ENCODE data around the gene SLC7A10. TPM values are rescaled to one million over a fixed set of nuclear protein-coding genes. Genes with fewer than 3 reads are reported as not detected.
"Not testable (repeated sequence)": the region's sequence is repeated elsewhere in the genome, so short reads cannot be mapped to it uniquely, and the experiment has no call there.

The SLC7A10 gene
- total RNA-seq, 2 experiments from 2014 or later, result not detected

DNA sequence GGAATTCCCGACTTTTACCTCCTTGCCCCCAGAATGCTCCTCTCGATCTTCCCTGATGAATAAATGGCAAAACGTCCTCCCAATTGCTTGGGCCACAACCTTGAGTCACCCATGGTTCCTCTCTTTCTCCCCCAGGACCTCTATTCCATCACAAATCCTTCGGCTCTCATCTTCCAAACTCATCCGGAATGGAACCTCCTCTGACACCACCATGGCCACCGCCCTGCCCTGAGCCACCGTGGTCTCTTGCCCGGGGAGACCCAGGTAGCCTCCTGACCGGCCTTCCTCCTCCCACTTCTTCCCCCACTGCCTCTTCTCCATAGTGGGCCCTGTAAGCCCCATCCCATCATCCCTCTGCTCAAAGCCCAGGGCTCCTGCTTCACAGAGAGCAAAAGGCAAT, 4.9 kb downstream of the SLC7A10 start:
- Mint-ChIP-seq H3K27me3 (peaks cover 22% of the 10 kb centered on the region), H3K4me1 (peaks cover 2% of the 10 kb centered on the region), H3K4me3 (no peak overlapping the region), H3K27ac (no peak overlapping the region), H3K36me3 (ENCODE audit: low read depth) (no peaks in the 10 kb centered on the region), H3K9me3 (ENCODE audit: low read depth) (no peaks in the 10 kb centered on the region)
- DNase-seq, result no peak
- CTCF ChIA-PET, result interaction anchor here (0.6 kb wide), 1 partner anchor 21 kb away, joined by 3 read pairs; no protein-coding TSS in a partner anchor
- POLR2A ChIA-PET, result no interaction called here
- intact Hi-C loops (cut with DNase I, micrococcal nuclease), result no loop called here
- ATAC-seq, result no peak

- peaks cover 21% of the 10 kb centered on the region for H3K27me3 Mint-ChIP-seq
- no peaks in the 10 kb centered on the region for H3K9me3 Mint-ChIP-seq (ENCODE audit: low read depth)
- no peaks in the 10 kb centered on the region for H3K36me3 Mint-ChIP-seq (ENCODE audit: low read depth)
- ATAC-seq (no peak), DNase-seq (no peak)
- intact Hi-C loops (cut with DNase I, micrococcal nuclease), result no loop called here
- no peak overlapping the region for H3K4me3 Mint-ChIP-seq
- H3K4me1 Mint-ChIP-seq, result peaks cover 2% of the 10 kb centered on the region
- no peak overlapping the region for H3K27ac Mint-ChIP-seq
- POLR2A ChIA-PET, result no interaction called here
- CTCF ChIA-PET, result no interaction called here
These were observed 5.5 kb downstream of the SLC7A10 start for GRCh38 chr19:33220115-33220514.

DNA sequence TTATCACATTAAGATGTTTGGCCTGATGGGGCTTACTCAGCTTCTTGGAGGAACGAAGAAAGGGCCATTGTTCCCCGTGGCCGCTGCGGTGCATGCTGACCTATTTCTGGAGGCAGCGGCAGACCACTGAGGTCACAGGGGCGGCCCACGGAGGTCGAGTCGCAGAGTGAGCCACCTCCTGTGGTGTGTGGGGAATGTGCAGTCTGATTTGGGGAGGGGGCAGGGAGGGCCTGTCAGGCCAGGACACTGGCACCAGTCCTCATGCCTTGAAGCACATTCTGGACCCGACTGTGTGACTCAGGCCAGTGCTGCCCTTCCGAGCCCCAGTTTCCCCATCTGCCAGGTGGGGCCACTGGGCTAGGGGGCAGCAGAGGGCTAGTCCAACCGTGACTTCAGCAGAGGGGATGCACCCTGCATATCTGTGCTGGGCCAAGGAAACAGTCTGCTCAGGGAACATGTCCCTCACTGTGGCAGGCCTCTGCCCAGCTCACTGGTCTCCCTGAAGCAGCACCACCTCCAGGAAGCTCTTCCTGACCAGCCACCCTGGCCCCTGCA, 6.3 kb downstream of the SLC7A10 start:
- Mint-ChIP-seq H3K4me1 (no peaks in the 10 kb centered on the region), H3K4me3 (no peak overlapping the region), H3K36me3 (ENCODE audit: low read depth) (no peaks in the 10 kb centered on the region), H3K9me3 (ENCODE audit: low read depth) (no peaks in the 10 kb centered on the region), H3K27me3 (peaks cover 15% of the 10 kb centered on the region), H3K27ac (no peak overlapping the region)
- ChIA-PET CTCF (no interaction called here), POLR2A (no interaction called here)
- ATAC-seq (no peak), DNase-seq (no peak)
- intact Hi-C loops (cut with DNase I, micrococcal nuclease), result no loop called here

DNA sequence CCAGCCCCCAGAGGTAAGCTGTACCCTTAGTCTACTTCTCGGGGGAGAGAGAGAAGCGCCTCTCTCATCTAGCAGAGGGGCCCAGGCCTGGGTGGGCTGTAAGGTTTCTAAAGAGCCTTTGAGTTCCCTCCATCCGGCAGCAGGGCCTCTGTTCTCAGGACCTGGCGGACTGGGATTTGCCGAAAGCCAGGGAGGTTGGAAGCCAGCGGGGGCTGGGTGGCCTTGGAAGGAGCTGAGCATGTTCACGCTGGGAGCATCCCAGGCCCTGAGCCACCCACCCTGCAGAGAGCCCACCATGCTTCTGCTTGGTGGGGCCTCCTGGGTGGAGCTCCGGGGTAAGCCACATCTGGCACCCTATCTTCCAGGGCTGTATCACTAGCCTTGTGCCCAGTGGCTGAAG, 7.8 kb downstream of the SLC7A10 start:
- no peak for DNase-seq
- ATAC-seq, result no peak
- Mint-ChIP-seq H3K36me3 (ENCODE audit: low read depth) (no peaks in the 10 kb centered on the region), H3K27me3 (peaks cover 10% of the 10 kb centered on the region), H3K4me1 (no peaks in the 10 kb centered on the region), H3K27ac (no peak overlapping the region), H3K4me3 (no peak overlapping the region), H3K9me3 (ENCODE audit: low read depth) (no peaks in the 10 kb centered on the region)
- CTCF ChIA-PET, result interaction anchor here (0.6 kb wide), 1 partner anchor 242 kb away, joined by 3 read pairs; no protein-coding TSS in a partner anchor
- POLR2A ChIA-PET, result no interaction called here
- intact Hi-C loops (cut with DNase I, micrococcal nuclease), result no loop called here

- Mint-ChIP-seq H3K27ac (no peak overlapping the region), H3K9me3 (ENCODE audit: low read depth) (no peaks in the 10 kb centered on the region), H3K27me3 (peaks cover 5% of the 10 kb centered on the region), H3K4me1 (no peaks in the 10 kb centered on the region), H3K36me3 (ENCODE audit: low read depth) (no peaks in the 10 kb centered on the region), H3K4me3 (no peak overlapping the region)
- POLR2A ChIA-PET, result no interaction called here
- intact Hi-C loops (cut with DNase I, micrococcal nuclease), result no loop called here
- ATAC-seq, result no peak
- DNase-seq, result no peak
- CTCF ChIA-PET, result no interaction called here
These were observed 9.3 kb downstream of the SLC7A10 start for GRCh38 chr19:33216198-33216830.

GRCh38 chr19:33215438-33216197, 10.0 kb downstream of the SLC7A10 start:
- H3K27ac Mint-ChIP-seq, result no peak overlapping the region
- H3K36me3 Mint-ChIP-seq (ENCODE audit: low read depth), result no peaks in the 10 kb centered on the region
- H3K27me3 Mint-ChIP-seq, result no peaks in the 10 kb centered on the region
- no peaks in the 10 kb centered on the region for H3K4me1 Mint-ChIP-seq
- no peak for DNase-seq
- intact Hi-C loops (cut with DNase I, micrococcal nuclease), result no loop called here
- CTCF ChIA-PET, result no interaction called here
- H3K4me3 Mint-ChIP-seq, result no peak overlapping the region
- no peak for ATAC-seq
- H3K9me3 Mint-ChIP-seq (ENCODE audit: low read depth), result no peaks in the 10 kb centered on the region
- POLR2A ChIA-PET, result no interaction called here

DNA sequence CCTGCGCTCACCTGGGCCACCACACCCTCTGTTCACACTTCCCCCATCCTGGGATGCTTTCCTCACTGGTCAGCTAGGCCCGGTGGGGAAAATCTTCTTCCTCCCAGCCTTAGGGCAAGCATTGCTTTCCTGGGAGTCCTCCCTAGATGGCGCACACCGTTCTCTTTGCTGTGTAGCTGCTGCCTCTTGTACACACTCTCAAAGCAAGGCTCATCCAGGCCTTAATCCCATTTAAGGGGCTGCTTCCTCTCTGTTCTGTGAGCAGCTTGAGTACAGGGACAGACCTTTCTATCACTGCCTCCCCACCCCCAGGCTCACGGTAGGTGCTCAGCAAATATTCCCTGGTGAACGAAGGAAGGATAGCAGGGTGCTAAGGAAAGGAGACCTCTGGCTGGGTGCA, 11.1 kb downstream of the SLC7A10 start:
- ATAC-seq (no peak), DNase-seq (no peak)
- Mint-ChIP-seq H3K4me1 (no peaks in the 10 kb centered on the region), H3K27ac (no peak overlapping the region), H3K4me3 (no peak overlapping the region), H3K9me3 (ENCODE audit: low read depth) (no peaks in the 10 kb centered on the region), H3K36me3 (ENCODE audit: low read depth) (no peaks in the 10 kb centered on the region), H3K27me3 (no peaks in the 10 kb centered on the region)
- POLR2A ChIA-PET, result interaction anchor here (0.5 kb wide), 1 partner anchor 43 kb away, joined by 3 read pairs; no protein-coding TSS in a partner anchor
- CTCF ChIA-PET, result interaction anchor here (1.3 kb wide), 1 partner anchor 21 kb away, joined by 3 read pairs; no protein-coding TSS in a partner anchor
- intact Hi-C loops (cut with DNase I, micrococcal nuclease), result no loop called here

GRCh38 chr19:33212436-33213172, 13.0 kb downstream of the SLC7A10 start:
- Mint-ChIP-seq H3K27ac (no peak overlapping the region), H3K9me3 (ENCODE audit: low read depth) (no peaks in the 10 kb centered on the region), H3K36me3 (ENCODE audit: low read depth) (no peaks in the 10 kb centered on the region), H3K4me3 (no peak overlapping the region), H3K4me1 (no peaks in the 10 kb centered on the region), H3K27me3 (no peaks in the 10 kb centered on the region)
- intact Hi-C loops (cut with DNase I, micrococcal nuclease), result no loop called here
- DNase-seq (no peak), ATAC-seq (no peak)
- ChIA-PET CTCF (interaction anchor here (1.7 kb wide), 1 partner anchor 194 kb away, joined by 5 read pairs; no protein-coding TSS in a partner anchor), POLR2A (no interaction called here)

- ChIA-PET CTCF (interaction anchor here (1.7 kb wide), 1 partner anchor 195 kb away, joined by 5 read pairs; no protein-coding TSS in a partner anchor), POLR2A (no interaction called here)
- Mint-ChIP-seq H3K36me3 (ENCODE audit: low read depth) (no peaks in the 10 kb centered on the region), H3K27me3 (no peaks in the 10 kb centered on the region), H3K4me1 (no peaks in the 10 kb centered on the region), H3K27ac (no peak overlapping the region), H3K4me3 (no peak overlapping the region), H3K9me3 (ENCODE audit: low read depth) (no peaks in the 10 kb centered on the region)
- no peak for ATAC-seq
- intact Hi-C loops (cut with DNase I, micrococcal nuclease), result no loop called here
- no peak for DNase-seq
These were observed 13.7 kb downstream of the SLC7A10 start for GRCh38 chr19:33211794-33212435.

- no peaks in the 10 kb centered on the region for H3K27me3 Mint-ChIP-seq
- POLR2A ChIA-PET, result no interaction called here
- no peaks in the 10 kb centered on the region for H3K9me3 Mint-ChIP-seq (ENCODE audit: low read depth)
- no peaks in the 10 kb centered on the region for H3K36me3 Mint-ChIP-seq (ENCODE audit: low read depth)
- intact Hi-C loops (cut with DNase I, micrococcal nuclease), result no loop called here
- H3K27ac Mint-ChIP-seq, result no peak overlapping the region
- no peak for ATAC-seq
- no peaks in the 10 kb centered on the region for H3K4me1 Mint-ChIP-seq
- DNase-seq, result no peak
- CTCF ChIA-PET, result no interaction called here
- H3K4me3 Mint-ChIP-seq, result no peak overlapping the region
These were observed 15.2 kb downstream of the SLC7A10 start for GRCh38 chr19:33210266-33210940.

DNA sequence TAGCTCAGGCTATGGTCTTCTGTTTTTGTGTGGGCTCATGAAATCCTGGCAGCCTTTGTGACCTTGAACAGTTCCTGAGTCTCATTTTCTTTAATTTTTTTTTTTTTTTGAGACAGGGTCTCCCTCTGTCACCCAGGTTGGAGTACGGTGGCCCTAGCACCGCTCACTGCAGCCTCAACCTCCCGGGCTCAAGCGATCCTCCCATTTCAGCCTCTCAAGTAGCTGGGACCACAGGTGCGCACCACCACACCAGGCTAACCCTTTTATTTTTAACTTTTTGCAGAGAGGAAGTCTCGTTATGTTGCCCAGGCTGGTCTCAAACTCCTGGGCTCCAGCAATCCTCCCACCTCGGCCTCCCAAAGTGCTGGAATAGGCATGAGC, 15.8 kb downstream of the SLC7A10 start:
- POLR2A ChIA-PET; ATAC-seq; H3K9me3 Mint-ChIP-seq (ENCODE audit: low read depth); H3K27me3 Mint-ChIP-seq; intact Hi-C loops (cut with DNase I, micrococcal nuclease); H3K27ac Mint-ChIP-seq; H3K36me3 Mint-ChIP-seq (ENCODE audit: low read depth); H3K4me3 Mint-ChIP-seq; DNase-seq; H3K4me1 Mint-ChIP-seq: not testable (repeated sequence)
- CTCF ChIA-PET, result interaction anchor here (0.8 kb wide), 1 partner anchor 26 kb away, joined by 3 read pairs; no protein-coding TSS in a partner anchor

Measured in activated CD4-positive, alpha-beta T cell treated with anti-CD3 and anti-CD28 coated beads for 36 hours (primary cell).